A549 treated with GW870086 at 1 μM for 4 hours (cell line): ENCODE results near the gene CCDC154. TPM values are rescaled to one million over a fixed set of nuclear protein-coding genes. Genes with fewer than 3 reads are reported as not detected.

Experiments
- total RNA-seq: library from RNA; stranded (reverse); fragments of 200-300 nt; extraction: Qiagen RNA extraction; gene quantifications from 5 replicates; pipeline ENCODE4 v1.2.3, GENCODE V29; 2022; ENCODE audit warnings: low read depth

The CCDC154 gene, protein sequence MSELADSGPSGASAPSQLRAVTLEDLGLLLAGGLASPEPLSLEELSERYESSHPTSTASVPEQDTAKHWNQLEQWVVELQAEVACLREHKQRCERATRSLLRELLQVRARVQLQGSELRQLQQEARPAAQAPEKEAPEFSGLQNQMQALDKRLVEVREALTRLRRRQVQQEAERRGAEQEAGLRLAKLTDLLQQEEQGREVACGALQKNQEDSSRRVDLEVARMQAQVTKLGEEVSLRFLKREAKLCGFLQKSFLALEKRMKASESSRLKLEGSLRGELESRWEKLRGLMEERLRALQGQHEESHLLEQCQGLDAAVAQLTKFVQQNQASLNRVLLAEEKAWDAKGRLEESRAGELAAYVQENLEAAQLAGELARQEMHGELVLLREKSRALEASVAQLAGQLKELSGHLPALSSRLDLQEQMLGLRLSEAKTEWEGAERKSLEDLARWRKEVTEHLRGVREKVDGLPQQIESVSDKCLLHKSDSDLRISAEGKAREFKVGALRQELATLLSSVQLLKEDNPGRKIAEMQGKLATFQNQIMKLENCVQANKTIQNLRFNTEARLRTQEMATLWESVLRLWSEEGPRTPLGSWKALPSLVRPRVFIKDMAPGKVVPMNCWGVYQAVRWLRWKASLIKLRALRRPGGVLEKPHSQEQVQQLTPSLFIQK
- total RNA-seq: 0.05 to 0.47 TPM (median 0.26 TPM) in 4 of 5 replicates, not detected in the other

GRCh38 chr16:1443980-1444729, at the start of gene CCDC154:
CCDC154 (minus strand) TSS chr16:1444556; CDS start chr16:1444322, 234 bp downstream.

DNA sequence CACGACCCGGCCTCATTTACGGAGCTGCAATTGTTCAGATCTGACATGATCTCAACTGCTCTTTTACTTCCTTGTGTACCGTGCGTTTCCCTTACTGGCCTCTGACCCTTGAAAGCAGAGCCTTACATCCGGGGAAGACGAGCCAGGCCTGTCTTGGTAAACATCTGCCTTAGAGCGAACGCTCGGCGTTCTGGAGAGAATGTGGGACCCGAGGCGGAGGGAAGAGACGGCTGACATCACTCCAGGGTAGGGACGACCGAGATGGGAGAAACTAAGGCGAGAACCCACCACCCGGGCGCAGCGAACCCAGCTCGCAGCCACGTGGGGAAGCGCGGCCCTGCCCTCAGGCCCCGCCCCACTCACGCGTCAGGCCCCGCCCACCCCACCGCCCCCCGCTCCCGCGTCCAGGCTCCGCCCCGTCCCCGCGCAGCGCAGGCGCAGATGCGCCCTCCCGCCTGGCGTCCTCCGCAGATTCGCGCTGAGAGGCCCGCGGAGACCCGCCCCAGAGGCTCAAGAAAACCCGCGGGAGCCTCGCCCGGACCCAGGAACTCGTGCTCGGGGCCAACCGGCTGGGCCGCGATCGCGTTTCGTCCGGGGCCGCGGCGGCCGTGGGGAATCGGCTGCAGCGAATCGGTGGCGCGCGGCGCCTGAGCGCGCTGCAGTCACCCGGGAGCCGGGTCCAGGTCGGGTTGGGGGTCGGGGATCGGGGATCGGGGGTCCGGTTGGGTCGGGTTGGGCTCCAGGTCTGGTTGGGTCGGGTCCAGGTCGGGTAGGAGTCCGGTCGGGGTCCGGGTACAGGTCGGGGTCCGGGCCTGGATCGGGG, 48.8 kb upstream of the CCDC154 start, which contains the start of gene TELO2:
Gene TELO2 (plus strand): TSS at position 438 of the 823 bp plus-strand sequence. CDS start 922 bp downstream, outside the sequence.

GRCh38 chr16:1488619-1489018, 44.3 kb upstream of the CCDC154 start, which contains the start of gene PTX4:
PTX4 (minus strand) TSS chr16:1488944; CDS start chr16:1488909, 35 bp downstream.

GRCh38 chr16:1474796-1475551, 30.6 kb upstream of the CCDC154 start, which contains the start of gene CLCN7:
CLCN7 (minus strand) TSS chr16:1475028; CDS start chr16:1474974, 54 bp downstream.

DNA sequence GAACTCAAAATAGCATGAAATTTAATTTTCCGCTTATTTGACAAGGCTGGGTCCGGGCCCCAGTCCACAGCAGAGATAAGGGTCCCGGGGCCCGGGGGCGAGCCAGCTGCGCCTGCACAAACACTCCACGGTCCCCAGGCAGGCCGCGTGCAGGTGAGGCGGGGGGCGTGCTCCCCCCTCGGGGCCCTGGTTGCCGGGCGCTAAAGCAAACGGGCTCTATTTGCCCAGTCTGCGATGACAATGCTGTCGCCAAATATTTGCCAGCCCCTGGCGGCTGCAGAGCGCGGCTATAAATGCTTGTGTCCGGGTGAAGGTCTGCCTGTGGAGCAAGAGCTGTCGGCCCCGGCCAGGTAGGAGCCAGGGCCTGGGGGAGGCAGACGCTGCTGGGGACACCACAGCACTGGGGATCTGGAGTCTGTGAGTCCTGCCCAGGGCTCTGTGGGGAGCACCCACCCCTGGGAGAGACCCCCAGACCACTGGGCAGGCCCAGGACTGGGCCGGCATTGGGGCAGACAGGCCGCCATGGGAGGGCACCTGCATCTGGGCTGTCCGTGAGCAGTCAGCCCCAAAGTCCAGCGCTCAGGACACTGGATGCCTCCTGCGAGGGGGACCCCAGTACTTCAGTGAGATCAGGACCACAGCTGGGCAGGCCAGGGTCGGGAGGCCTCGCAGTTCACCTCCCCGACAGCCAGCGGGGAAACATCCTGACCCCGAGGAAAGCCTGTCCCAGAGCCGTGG, 13.4 kb downstream of the CCDC154 start, which contains the start of gene PERCC1:
Gene PERCC1 (plus strand): TSS at position 320 of the 738 bp plus-strand sequence. CDS start 1,516 bp downstream, outside the sequence.

DNA sequence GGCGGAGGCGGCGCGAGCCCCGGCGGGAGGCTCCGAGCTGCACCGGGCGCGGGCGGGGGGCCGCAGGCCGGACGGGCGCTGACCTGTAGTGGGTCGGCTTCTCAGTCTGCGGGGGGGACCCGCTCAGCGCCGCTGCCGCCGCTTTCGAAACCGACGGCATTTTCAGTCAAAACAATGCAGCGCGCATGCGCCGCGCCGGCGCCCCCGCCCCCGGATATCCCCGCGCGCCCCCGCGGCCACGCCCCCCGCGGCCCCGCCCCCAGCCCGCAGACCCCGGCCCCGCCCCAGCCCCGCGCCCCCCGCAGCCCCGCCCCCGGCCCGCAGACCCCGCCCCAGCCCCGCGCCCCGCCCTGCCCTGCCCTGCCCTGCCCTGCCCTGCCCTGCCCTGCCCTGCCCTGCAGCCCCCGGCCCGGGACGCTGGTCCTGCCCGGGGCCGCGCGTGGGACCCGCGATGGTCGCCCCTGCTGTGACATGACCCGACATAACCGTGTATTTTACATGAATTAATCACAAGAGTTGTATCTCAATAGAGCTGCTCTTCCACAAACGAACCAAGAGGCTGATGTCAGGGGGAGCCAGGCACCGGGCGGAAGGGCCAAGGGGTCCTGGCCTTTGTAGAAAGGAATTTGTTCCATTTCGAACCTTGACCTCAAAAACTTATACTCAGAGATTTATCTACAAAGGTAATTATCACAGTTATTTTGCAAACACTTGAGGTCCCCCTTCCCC, 29.7 kb downstream of the CCDC154 start, which contains the start of gene UNKL:
Gene UNKL (minus strand): TSS at position 173 of the 729 bp plus-strand sequence. CDS start 13 bp downstream, at position 160.

Other genes with a start within 250 kb of the CCDC154 start
- 0.15 to 0.16 TPM in 2 of 5 replicates, not detected in the others for gene TPSG1, start 219.3 kb downstream of the CCDC154 start, total RNA-seq
- gene TPSB2, start 214.4 kb downstream of the CCDC154 start, total RNA-seq: 0.13 TPM in 1 of 5 replicates, not detected in the others
- gene TPSAB1, start 203.9 kb downstream of the CCDC154 start, total RNA-seq: 0.09 TPM in 1 of 5 replicates, not detected in the others
- 0.15 TPM in 1 of 5 replicates, not detected in the others for gene TPSD1, start 188.5 kb downstream of the CCDC154 start, total RNA-seq
- 150 to 195 TPM (median 172 TPM) in 5 replicates for gene UBE2I, start 134.9 kb downstream of the CCDC154 start, total RNA-seq
- 0.94 to 1.5 TPM (median 1.3 TPM) in 5 replicates for gene BAIAP3, start 110.9 kb downstream of the CCDC154 start, total RNA-seq
- gene TSR3, start 92.7 kb downstream of the CCDC154 start, total RNA-seq: 58.1 to 93.9 TPM (median 88.2 TPM) in 5 replicates
- 26.2 to 39.2 TPM (median 34.4 TPM) in 5 replicates for gene GNPTG, start 92.6 kb downstream of the CCDC154 start, total RNA-seq
- gene UNKL, start 29.9 kb downstream of the CCDC154 start, total RNA-seq: 21.4 to 34.4 TPM (median 30.8 TPM) in 5 replicates
- 33.5 to 37.2 TPM (median 35.3 TPM) in 5 replicates for gene UQCC4, start 23.8 kb downstream of the CCDC154 start, total RNA-seq
- not detected in 5 replicates for gene PERCC1, start 13.5 kb downstream of the CCDC154 start, total RNA-seq
- 56.1 to 74.8 TPM (median 72.3 TPM) in 5 replicates for gene CLCN7, start 30.5 kb upstream of the CCDC154 start, total RNA-seq
- gene PTX4, start 44.4 kb upstream of the CCDC154 start, total RNA-seq: not detected in 5 replicates
- 28.3 to 41.7 TPM (median 38.9 TPM) in 5 replicates for gene TELO2, start 48.8 kb upstream of the CCDC154 start, total RNA-seq
- gene TMEM204, start 89.1 kb upstream of the CCDC154 start, total RNA-seq: 0.07 to 0.08 TPM in 2 of 5 replicates, not detected in the others
- 6.4 to 9.2 TPM (median 8.6 TPM) in 5 replicates for gene IFT140, start 167.5 kb upstream of the CCDC154 start, total RNA-seq
- gene CRAMP1, start 167.8 kb upstream of the CCDC154 start, total RNA-seq: 11.8 to 17.6 TPM (median 16.9 TPM) in 5 replicates
- 172 to 195 TPM (median 191 TPM) in 5 replicates for gene JPT2, start 233.7 kb upstream of the CCDC154 start, total RNA-seq